ENCODE results near the gene PDE11A. TPM values are rescaled to one million over a fixed set of nuclear protein-coding genes. Genes with fewer than 3 reads are reported as not detected.

The PDE11A gene
- total RNA-seq, 1 experiment from 2014 or later = 0.61 TPM

GRCh38 chr2:177885828-177886466, 186.6 kb downstream of the PDE11A start:
- ATAC-seq (no peak), DNase-seq (ENCODE audit: low read depth, low spot score) (no peak)
- Histone ChIP-seq H3K4me2 (ENCODE audit: low read length) (no peak overlapping the region), H3K27me3 (ENCODE audit: insufficient read depth, low read length) (no peaks in the 10 kb centered on the region), H3K9me3 (ENCODE audit: control insufficient read depth in 1 of 2, insufficient read depth in 1 of 2, low read depth in 1 of 2, low read length in 2 of 2) (no peaks in the 10 kb centered on the region), H3K9me2 (ENCODE audit: insufficient read depth) (no peaks in the 10 kb centered on the region), H4K20me1 (ENCODE audit: insufficient read depth) (no peaks in the 10 kb centered on the region), H3K27ac (ENCODE audit: low read depth, low read length) (no peak overlapping the region), H3K4me1 (ENCODE audit: control insufficient read depth in 1 of 2, insufficient read depth in 2 of 2, low read length in 2 of 2) (no peaks in the 10 kb centered on the region), H3K4me3 (replicated peaks in 1 of 2; ENCODE audit: low read depth in 1 of 2, low read length in 2 of 2) (no peak overlapping the region), H2AFZ (ENCODE audit: low read depth, low read length, poor library complexity, severe bottlenecking) (no peak overlapping the region), H3K36me3 (ENCODE audit: control insufficient read depth in 1 of 2, insufficient read depth in 2 of 2, low read length in 2 of 2) (no peaks in the 10 kb centered on the region), H3K9ac (ENCODE audit: low read length) (no peak overlapping the region), H3K79me2 (ENCODE audit: insufficient read depth, low read length) (no peaks in the 10 kb centered on the region)
- no TSS peak for BruUV-seq (replicated peaks)
- POLR2A ChIA-PET = no interaction called here
- intact Hi-C loops (cut with micrococcal nuclease) = no loop called here
- RAD21 ChIA-PET (ENCODE audit: low non-redundant PET in 1 of 2, low total read pairs in 2 of 2, uncharacterized antibody in 2 of 2, unreplicated experiment in 2 of 2) = no interaction called here
- TF ChIP-seq JUND (IDR thresholded peaks at IDR 0.05) (no peak), REST (IDR thresholded peaks at IDR 0.05; ENCODE audit: low read depth) (no peak), CTCF (IDR thresholded peaks at IDR 0.05 in 2 of 3, conservative IDR thresholded peaks at IDR 0.05 in 1 of 3; ENCODE audit: borderline replicate concordance in 1 of 3, insufficient read depth in 1 of 3, low read depth in 2 of 3, low read length in 2 of 3) (no peak)
- CTCF ChIA-PET = no interaction called here
